M059J (cell line): ENCODE measurements around the gene KIF3A. TPM values are rescaled to one million over a fixed set of nuclear protein-coding genes. Genes with fewer than 3 reads are reported as not detected.

ENCODE experiments used
- DNase-seq: peaks from one replicate; pipeline ENCODE4 v3.0.0-alpha.2; 2012; ENCODE audit warnings: low read depth
- total RNA-seq: library from RNA; depleted of rRNA; stranded (reverse); fragments of >200 nt; shearing (Covaris generic); gene quantifications from 2 replicates; pipeline ENCODE4 v1.2.3, GENCODE V29; 2014

Gene KIF3A
- total RNA-seq, 1 experiment from 2014 or later = 4.7 TPM

DNA sequence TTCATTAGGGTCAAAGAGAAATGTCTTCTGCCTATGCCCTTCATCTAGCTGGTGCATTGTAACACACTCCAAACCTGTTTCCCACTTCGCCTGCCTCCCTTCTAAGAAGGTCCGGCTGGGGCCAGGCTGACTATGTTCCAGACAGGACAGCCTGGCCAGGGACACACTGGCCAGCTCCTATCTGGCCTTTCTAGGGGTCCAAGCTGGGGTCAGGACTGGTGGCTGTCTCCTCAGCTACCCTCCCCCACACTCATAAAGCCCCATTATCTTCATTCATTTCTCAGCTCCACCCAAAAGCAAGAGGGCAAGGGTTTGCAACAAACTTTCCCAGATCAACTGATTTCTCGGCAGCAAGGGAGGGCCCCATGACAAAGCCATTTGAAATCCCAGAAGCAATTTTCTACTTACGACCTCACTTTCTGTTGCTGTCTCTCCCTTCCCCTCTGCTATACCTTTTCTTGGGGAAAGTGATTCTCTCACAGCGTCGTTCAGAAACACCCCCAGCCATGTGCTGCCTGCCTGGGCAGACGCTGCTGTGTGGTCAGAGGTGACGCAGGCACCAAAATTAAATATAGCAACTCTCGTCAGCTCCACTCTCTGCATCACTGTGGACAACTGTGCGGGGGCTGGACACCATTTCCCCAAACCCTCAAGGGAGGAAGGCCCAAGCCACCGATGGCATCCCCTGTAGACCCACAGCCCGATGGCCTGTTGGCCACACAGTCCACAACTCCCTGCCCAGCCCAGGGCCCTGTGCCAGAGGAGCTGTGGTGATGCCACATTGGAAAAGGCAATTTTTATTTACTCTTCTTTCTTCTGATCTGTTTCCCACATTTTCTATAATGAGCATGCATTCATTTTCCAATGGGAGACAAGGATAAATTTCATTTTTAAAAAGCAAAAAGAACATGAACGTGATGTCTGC lies 73.3 kb downstream of the KIF3A start:
- no peak for DNase-seq

- no peak for DNase-seq
Observed at GRCh38 chr5:132662925-132663770, 74.2 kb downstream of the KIF3A start.

GRCh38 chr5:132662004-132662401 lies 75.3 kb downstream of the KIF3A start:
- DNase-seq = no peak

DNA sequence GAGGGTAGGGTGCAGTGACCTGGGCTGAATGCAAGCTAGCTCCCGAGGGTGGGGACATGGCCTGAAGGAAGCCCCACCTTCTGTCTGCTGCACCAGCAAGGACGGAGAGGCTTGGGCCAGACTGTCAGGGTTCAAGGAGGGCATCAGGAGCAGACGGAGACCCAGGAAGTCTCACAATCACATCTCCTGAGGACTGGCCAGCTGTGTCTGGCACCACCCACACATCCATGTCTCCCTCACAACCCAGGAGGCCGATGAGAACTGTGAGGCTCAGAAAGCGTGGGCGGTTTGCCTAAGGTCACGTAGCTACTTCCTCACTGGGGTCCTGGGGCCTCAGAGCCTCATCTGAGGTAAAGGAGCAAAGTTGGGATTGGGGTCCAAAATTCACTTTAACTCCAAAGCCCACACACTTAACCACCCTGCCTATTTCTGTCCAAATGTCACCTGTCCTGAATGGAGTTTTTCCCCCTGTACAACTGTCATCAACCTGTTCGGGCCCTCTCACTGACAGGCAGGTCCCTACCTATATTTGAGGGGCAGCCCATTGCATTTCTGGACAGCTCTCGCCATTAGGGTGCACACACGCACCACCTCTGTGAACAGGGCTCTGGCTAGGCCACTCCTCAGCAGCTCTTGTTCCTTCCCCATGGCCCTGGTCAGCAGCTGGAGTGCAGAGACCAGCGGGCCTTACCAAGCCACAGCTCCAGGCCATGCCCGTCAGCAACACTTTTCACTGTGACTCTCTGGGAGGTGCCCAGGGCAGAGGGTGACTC lies 75.9 kb downstream of the KIF3A start:
- DNase-seq = no peak

GRCh38 chr5:132659598-132660493 lies 77.5 kb downstream of the KIF3A start:
- DNase-seq = no peak

DNA sequence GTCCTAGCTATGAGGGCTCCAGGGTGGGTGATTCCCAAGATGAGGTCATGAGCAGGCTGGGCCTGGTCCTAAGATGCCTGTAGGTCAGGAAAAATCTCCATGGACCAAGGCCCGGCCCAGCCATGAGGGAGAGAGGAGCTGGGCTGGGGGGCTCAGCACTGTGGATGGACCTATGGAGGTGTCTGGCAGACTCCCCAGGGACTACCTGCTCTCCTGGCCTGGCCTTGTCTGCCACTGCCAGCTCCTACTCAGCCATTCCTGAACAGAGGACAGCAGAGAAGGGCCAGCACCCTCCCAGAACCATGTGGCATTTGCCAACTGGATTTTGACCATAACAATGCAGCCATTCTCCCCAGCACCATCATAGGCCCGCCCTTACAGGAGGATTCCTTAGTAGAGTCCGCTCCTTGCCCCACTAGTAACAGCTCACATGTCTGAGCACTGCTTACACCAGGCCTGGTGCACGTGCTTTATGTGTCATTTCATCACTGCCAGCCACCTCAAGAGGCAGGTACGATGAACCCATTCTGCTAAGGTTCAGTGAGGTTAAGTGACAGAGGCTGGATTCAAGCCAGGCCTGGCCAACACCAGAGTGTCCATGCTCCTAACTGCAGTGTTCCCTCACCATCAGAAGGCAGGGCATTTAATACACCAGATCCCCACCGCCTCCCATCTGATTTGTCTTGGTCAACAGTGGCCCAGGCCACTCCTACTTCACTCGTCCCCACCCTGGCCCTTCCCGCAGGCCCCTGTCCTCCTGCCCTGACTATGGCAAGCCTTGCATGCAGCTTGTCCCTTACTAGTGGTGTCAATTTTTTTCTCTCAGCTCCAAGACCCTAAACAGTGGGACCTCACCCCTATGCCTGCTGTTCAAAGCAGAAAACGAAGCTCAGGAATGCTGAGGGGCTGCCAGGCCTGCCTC lies 78.7 kb downstream of the KIF3A start:
- no peak for DNase-seq

DNA sequence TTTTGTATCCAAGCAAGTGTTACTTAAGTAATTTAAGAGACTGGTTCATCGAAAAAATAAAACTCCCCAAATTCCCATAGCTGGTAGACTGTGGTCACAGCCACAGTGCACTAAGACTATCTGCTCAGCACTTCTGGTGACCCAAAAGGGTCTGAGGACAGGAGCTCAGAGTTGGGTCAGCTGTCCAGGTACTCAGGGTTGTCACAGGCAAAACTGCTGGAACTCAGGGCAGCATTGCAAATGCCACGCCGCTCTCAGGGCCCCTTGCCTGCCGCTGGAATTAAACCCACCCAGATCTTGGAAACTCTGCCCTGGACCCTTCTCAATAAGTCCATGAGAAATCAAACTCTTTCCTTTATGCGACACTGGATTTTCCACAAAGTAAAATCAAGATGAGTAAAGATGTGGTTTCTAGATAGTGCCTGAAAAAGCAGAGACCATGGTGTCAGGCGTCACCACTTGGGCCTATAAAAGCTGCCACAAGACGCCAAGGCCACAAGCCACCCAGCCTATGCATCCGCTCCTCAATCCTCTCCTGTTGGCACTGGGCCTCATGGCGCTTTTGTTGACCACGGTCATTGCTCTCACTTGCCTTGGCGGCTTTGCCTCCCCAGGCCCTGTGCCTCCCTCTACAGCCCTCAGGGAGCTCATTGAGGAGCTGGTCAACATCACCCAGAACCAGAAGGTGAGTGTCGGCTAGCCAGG lies 79.5 kb downstream of the KIF3A start, which contains the start of gene IL13:
Gene IL13, plus strand, starts transcription at position 498 of the 705 bp plus-strand sequence. Its CDS starts 14 bp downstream, at position 512.
- peak; percentile 68 for DNase-seq

GRCh38 chr5:132656774-132657355 lies 80.5 kb downstream of the KIF3A start:
- DNase-seq = no peak

- DNase-seq = peak; percentile 12
Observed at GRCh38 chr5:132655821-132656773, 81.2 kb downstream of the KIF3A start.

DNA sequence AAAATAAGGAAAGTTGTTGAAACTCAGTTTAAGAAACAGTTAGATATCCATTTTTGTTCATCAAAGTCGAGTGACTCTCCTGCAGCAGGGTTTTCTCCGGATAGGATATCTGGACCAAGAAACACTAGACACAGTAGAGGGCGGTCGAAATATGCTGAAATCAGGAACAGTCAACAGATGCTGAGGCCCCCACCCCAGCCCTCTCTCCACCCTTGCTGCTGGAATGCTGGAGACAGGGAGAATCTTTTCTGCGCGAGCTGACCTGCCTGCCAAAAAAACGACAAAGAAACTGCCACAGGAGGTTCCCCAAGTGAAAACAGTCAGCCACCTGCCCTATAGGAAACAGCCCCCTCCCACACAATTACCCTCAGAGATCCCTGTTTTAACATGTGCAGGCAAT lies 83.6 kb downstream of the KIF3A start:
- no peak for DNase-seq

DNA sequence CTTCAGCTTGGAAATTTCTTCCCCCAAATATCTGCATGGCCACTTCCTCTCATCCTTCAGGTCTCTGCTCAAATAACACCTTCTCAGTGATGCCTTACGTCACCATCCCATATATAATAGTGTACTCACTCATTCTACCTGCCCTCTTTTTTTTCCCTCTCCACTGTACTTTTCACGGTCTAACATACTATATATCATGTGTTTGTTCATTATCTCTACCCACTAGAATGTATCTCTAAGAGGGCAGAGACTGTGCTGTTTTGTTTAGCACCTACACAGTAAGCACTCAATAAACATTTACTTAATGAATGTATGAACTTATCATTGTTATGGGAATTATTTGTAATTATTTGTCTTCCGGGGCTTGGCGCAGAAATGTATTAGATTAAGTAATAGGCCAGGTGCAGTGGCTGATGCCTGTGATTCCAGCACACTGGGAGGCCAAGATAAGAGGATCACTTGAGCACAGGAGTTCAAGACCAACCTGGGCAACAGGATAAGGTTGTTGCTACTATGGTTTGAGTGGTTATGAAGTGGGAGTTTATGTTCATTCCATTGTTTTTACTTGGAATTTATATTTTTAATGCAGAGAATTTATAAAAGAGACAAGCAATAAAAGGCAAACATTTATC lies 85.4 kb downstream of the KIF3A start:
- no peak for DNase-seq

GRCh38 chr5:132648355-132648754 lies 89.0 kb downstream of the KIF3A start:
- DNase-seq = no peak

DNA sequence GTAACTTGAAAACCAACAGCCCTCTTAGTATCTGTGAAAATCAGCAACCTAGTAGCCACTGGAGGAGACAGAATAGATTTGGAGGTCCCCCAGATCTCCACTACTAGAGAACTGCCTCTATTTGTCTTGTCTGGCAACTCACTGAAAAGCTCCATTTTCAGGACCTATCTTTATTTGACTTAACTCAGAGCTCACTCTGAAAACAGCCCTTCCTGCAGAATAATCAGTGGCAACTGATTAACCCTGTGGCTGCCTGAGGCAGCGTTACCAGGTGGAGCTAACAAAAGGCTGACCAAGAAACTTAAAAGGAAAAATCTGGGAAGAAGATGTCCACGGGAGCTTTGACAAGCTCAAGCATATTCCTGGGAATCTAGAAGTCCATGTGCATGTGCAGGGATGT lies 89.9 kb downstream of the KIF3A start:
- DNase-seq = no peak

DNA sequence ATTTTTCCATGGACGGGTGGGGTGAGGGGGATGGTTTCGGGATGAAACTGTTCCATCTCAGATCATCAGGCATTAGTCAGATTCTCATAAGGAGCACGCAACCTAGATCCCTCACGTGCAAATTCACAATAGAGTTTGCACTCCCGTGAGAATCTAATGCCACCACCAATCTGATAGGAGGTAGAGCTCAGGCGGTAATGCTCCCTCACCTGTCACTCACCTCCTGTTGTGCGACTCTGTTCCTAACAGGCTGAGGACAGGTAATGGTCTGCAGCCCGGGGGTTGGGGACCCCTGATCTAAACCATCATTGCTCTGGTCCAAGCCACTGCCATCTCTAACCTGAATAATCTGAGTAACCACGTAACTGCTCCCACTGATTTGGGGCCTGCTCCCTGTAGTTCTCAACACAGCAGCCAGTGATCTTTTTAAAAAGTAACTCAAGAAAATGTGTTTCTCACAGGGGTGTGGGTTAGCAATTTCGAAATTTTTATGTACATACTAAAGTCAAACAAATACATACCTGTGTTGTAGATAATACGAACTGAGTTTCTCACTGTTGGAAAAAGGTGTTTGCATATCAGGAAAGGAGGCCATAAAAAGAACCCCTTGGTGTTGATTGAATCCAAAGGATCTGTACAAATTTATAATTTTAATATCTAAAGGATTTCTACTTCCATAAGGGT lies 90.6 kb downstream of the KIF3A start:
- no peak for DNase-seq

DNA sequence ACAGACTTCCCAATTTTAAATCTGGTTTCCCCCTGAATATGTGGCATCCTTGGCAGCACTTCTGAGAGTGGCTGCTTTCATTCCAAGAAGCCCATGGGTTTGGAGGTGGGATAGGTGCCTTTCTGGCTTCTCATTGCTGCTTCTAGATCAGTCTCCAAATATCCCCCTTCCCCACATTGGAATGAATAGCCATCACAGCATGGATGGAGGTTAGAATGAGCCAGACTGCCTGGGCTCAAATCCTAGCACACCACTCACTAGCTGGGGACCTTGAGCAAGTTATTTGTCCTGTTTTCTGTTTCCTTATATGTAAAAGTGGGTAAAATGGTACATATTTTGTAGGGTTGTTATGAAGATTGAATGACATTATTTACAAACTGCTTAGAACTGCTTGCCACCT lies 93.2 kb downstream of the KIF3A start:
- no peak for DNase-seq
